ENCODE results near the gene ADK.

Gene ADK

DNA sequence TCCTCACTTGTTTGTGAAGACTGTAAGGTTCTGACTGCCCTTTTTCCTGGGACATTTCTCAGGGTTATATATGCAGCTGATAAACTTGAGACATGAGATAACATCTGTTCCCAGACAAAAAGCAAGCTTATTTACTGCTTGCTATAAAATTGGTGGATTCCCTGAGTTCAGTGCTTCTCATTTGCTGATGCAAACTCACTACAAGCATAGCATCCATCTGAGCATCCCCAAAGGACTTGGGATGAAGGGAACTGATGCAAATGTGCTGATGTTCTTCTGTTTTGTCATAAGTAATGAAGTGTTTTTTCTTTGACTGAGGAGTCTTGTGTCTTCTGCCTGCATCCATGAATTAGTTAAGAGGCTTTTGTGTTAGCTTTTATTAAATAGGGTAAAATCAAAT is 183.2 kb downstream of the ADK start:
- no peak for TF ChIP-seq POLR2AphosphoS5 (IDR thresholded peaks at IDR 0.05; ENCODE audit: low read depth, low read length)
- TF ChIP-seq FOXP2 (optimal IDR thresholded peaks at IDR 0.05; ENCODE audit: borderline replicate concordance, extremely low read depth, extremely low read length, insufficient read depth) = no peak
- no peak for TF ChIP-seq SIN3A (IDR thresholded peaks at IDR 0.05; ENCODE audit: borderline replicate concordance, insufficient read depth, low read length)
- no peak for TF ChIP-seq REST (IDR thresholded peaks at IDR 0.05; ENCODE audit: insufficient read depth in 1 of 2, low read depth in 2 of 2, low read length in 2 of 2)
- TF ChIP-seq TAF1 (IDR thresholded peaks at IDR 0.05; ENCODE audit: borderline replicate concordance, insufficient read depth, low read length) = no peak

DNA sequence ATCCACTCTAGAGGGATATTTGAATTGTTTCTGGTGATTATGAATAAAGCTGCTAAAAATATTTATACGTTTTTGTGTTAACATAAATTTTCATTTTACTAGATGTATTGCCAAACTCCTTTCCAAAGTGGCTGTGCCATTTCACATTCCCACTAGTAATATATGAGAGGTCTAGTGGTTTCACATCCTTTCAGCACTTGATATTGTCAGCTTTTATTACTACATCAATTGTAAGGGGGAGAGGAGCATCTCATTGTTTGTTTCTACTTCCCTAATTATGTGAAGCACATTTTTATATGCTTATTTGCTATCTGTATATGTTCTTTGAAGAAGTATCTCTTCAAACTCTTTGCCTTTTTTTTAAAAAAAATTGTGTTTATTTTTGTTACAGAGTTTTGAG is 184.5 kb downstream of the ADK start:
- TF ChIP-seq FOXP2 (optimal IDR thresholded peaks at IDR 0.05; ENCODE audit: borderline replicate concordance, extremely low read depth, extremely low read length, insufficient read depth) (no peak), POLR2AphosphoS5 (IDR thresholded peaks at IDR 0.05; ENCODE audit: low read depth, low read length) (no peak), SIN3A (IDR thresholded peaks at IDR 0.05; ENCODE audit: borderline replicate concordance, insufficient read depth, low read length) (no peak), REST (IDR thresholded peaks at IDR 0.05; ENCODE audit: insufficient read depth in 1 of 2, low read depth in 2 of 2, low read length in 2 of 2) (no peak), TAF1 (IDR thresholded peaks at IDR 0.05; ENCODE audit: borderline replicate concordance, insufficient read depth, low read length) (no peak)

DNA sequence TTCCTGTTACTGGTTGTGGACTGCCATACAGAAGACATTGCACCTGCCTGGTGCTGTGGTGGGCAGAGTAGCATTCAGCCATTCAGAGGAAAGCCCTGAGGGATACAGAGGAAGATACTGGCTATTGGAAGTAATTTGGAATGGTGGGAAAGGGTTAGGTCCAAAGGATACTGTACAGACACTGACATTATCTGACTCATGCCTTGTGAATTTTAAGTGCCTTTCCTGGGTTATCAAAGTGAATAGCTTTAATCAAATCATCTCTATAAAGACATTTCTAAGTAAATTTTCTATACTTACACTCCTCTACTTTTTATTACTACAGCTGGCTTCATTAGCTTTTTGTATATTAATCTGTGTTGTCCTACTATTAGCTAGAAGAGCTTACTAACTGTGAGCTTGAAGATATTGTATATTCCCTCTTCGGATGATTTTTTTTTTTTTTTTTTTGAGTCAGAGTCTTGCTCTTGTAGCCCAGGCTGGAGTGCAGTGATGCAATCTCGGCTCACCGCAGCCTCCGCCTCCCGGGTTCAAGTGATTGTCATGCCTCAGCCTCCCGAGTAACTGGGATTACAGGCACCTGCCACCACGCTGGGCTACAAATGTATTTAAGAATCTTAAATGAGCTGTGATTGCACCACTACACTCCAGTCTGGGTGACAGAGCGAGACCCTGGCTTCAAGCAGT is 186.5 kb downstream of the ADK start:
- no peak for TF ChIP-seq POLR2AphosphoS5 (IDR thresholded peaks at IDR 0.05; ENCODE audit: low read depth, low read length)
- TF ChIP-seq FOXP2 (optimal IDR thresholded peaks at IDR 0.05; ENCODE audit: borderline replicate concordance, extremely low read depth, extremely low read length, insufficient read depth) = no peak
- no peak for TF ChIP-seq SIN3A (IDR thresholded peaks at IDR 0.05; ENCODE audit: borderline replicate concordance, insufficient read depth, low read length)
- TF ChIP-seq TAF1 (IDR thresholded peaks at IDR 0.05; ENCODE audit: borderline replicate concordance, insufficient read depth, low read length) = no peak
- no peak for TF ChIP-seq REST (IDR thresholded peaks at IDR 0.05; ENCODE audit: insufficient read depth in 1 of 2, low read depth in 2 of 2, low read length in 2 of 2)

DNA sequence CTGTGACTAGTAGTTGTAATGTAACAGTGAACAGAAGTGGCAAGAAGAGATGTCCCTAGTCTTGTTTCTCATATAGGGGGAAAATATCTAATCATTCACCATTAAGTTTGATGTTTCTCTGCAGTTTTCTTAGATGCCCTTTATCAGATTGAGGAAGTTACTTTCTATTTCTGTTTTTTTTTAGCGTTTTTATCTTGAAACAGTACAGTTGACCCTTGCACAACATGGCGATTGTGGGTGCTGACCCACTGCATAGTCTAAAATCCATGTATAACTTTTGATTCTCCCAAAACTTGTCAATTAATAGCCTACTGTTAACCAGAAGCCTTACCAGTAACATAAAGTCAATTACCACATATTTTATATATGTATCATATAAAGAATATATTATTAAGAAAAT is 192.0 kb downstream of the ADK start:
- TF ChIP-seq FOXP2 (optimal IDR thresholded peaks at IDR 0.05; ENCODE audit: borderline replicate concordance, extremely low read depth, extremely low read length, insufficient read depth) (no peak), POLR2AphosphoS5 (IDR thresholded peaks at IDR 0.05; ENCODE audit: low read depth, low read length) (no peak), TAF1 (IDR thresholded peaks at IDR 0.05; ENCODE audit: borderline replicate concordance, insufficient read depth, low read length) (no peak), REST (IDR thresholded peaks at IDR 0.05; ENCODE audit: insufficient read depth in 1 of 2, low read depth in 2 of 2, low read length in 2 of 2) (no peak), SIN3A (IDR thresholded peaks at IDR 0.05; ENCODE audit: borderline replicate concordance, insufficient read depth, low read length) (no peak)
